Sigmoid colon (tissue), 7 donors: ENCODE results near the gene SLC8A1. TPM values are rescaled to one million over a fixed set of nuclear protein-coding genes. Genes with fewer than 3 reads are reported as not detected.
A peak's percentile ranks its signal among the peaks of the same experiment; 100 is the strongest.

Source experiments
- DNase-seq: peaks from one replicate; pipeline ENCODE4 v3.0.0-alpha.2; 2019
- H3K27ac ChIP-seq, 4 donors: fragments of 200-600 bp; sonication (generic); one replicate each; pipeline ENCODE4 v1.5.1; 2016 to 2019; ENCODE audit warnings: mild to moderate bottlenecking in 1 of 4
- H3K27me3 ChIP-seq, 3 donors: fragments of 200-600 bp; sonication (generic); one replicate each; pipeline ENCODE4 v1.5.1; 2019; ENCODE audit warnings: mild to moderate bottlenecking in 1 of 3
- H3K36me3 ChIP-seq, 4 donors: fragments of 200-600 bp; sonication (generic); one replicate each; pipeline ENCODE4 v1.5.1; 2016 to 2019
- H3K4me1 ChIP-seq, 4 donors: fragments of 200-600 bp; sonication (generic); one replicate each; pipeline ENCODE4 v1.5.1; 2017 to 2019
- H3K4me3 ChIP-seq, 4 donors: fragments of 200-600 bp; sonication (generic); one replicate each; pipeline ENCODE4 v1.5.1; 2017 to 2019; ENCODE audit warnings: mild to moderate bottlenecking in 2 of 4, moderate library complexity in 1 of 4
- H3K9me3 ChIP-seq, 4 donors: fragments of 200-600 bp in 3 of 4; sonication (generic) in 3 of 4; one replicate each; pipeline versions ENCODE4 v1.5.1 to v1.6.1; 2013 to 2019
- CTCF ChIP-seq, 4 experiments: fragments of 450-650 bp in 3 of 4; fragments of 200-600 bp in 1 of 4; IDR thresholded peaks; one replicate each; pipeline ENCODE4 v1.5.1; 2016 to 2019; ENCODE audit warnings: antibody characterized with exemption in 4 of 4, mild to moderate bottlenecking in 3 of 4, moderate library complexity in 2 of 4
- EP300 ChIP-seq, 4 donors: sonication (generic); formaldehyde crosslinking; IDR thresholded peaks; one replicate each; pipeline ENCODE4 v1.6.1; 2017; ENCODE audit warnings: antibody characterized with exemption in 4 of 4
- POLR2A ChIP-seq, 2 donors: fragments of 450-650 bp; IDR thresholded peaks; one replicate each; pipeline ENCODE4 v1.6.1; 2016; ENCODE audit warnings: antibody characterized with exemption in 2 of 2, mild to moderate bottlenecking in 2 of 2, moderate library complexity in 2 of 2
- POLR2AphosphoS5 ChIP-seq, 4 donors: sonication (generic); formaldehyde crosslinking; IDR thresholded peaks; one replicate each; pipeline ENCODE4 v1.6.1; 2017; ENCODE audit warnings: antibody characterized with exemption in 4 of 4
- WGBS, 2 donors: extraction: QIAGEN DNeasy Blood & Tissue Kit; methylation state at CpG; one replicate each; pipeline ENCODE4 v1.1.7; 2013; 5-methylcytosine and 5-hydroxymethylcytosine counted together
- intact Hi-C: fragments of 100-400 bp; cut with DNase I; formaldehyde crosslinking; loops from one replicate; pipeline ENCODE4 v1.15.1; 2023
- polyA plus RNA-seq, 3 donors: library from polyadenylated mRNA; stranded (reverse); fragments of 200-250 nt; gene quantifications; one replicate each; pipeline ENCODE4 v1.2.3, GENCODE V29; 2013
- total RNA-seq, 4 donors: library from RNA; depleted of rRNA; stranded (reverse); fragments of >200 nt; gene quantifications; one replicate each; pipeline ENCODE4 v1.1.0, GENCODE V29; 2016
- donor health status: healthy with polysubstance abuse.
- donor health status: Bipolar disorder and iron deficiency.
- donor health status: healthy.

The SLC8A1 gene
- total and polyA plus RNA-seq, 7 donors = 0.60 to 337 (median 229) TPM

- Histone ChIP-seq H3K9me3 (no peaks in the 10 kb centered on the region), H3K27me3 (no peaks in the 10 kb centered on the region), H3K36me3 (no peaks in the 10 kb centered on the region), H3K4me3 (no peak overlapping the region), H3K4me1 (peaks cover 0 to 40% (median 20%) of the 10 kb centered on the region in 4 donors), H3K27ac (peak overlapping the region in 2 of 4 donors; percentile 16 to 47)
- intact Hi-C loops = no loop called here
- TF ChIP-seq POLR2AphosphoS5 (IDR thresholded peaks at IDR 0.05) (no peak), CTCF (IDR thresholded peaks at IDR 0.05) (no peak), POLR2A (IDR thresholded peaks at IDR 0.05) (no peak), EP300 (IDR thresholded peaks at IDR 0.05) (no peak)
- no peak for DNase-seq
- WGBS, 2 donors = 86 to 92% methylated on average over 3 of the region's 3 CpGs
Observed at GRCh38 chr2:40228310-40228709, 223.6 kb downstream of the SLC8A1 start.

GRCh38 chr2:40227210-40227609 lies 224.7 kb downstream of the SLC8A1 start:
- Histone ChIP-seq H3K4me1 (peaks cover 0 to 40% (median 20%) of the 10 kb centered on the region in 4 donors), H3K9me3 (peaks cover 0 to 5% (median 0%) of the 10 kb centered on the region in 4 donors)

GRCh38 chr2:40226637-40227036 lies 225.3 kb downstream of the SLC8A1 start:
- Histone ChIP-seq H3K9me3 (peaks cover 0 to 6% (median 0%) of the 10 kb centered on the region in 4 donors), H3K27me3 (no peaks in the 10 kb centered on the region), H3K4me1 (peaks cover 0 to 40% (median 20%) of the 10 kb centered on the region in 4 donors), H3K4me3 (no peak overlapping the region), H3K27ac (peak overlapping the region in 3 of 4 donors; percentile 4 to 47 (median 40)), H3K36me3 (no peaks in the 10 kb centered on the region)
- TF ChIP-seq EP300 (IDR thresholded peaks at IDR 0.05) (no peak), CTCF (IDR thresholded peaks at IDR 0.05) (no peak), POLR2A (IDR thresholded peaks at IDR 0.05) (no peak), POLR2AphosphoS5 (IDR thresholded peaks at IDR 0.05) (no peak)
- intact Hi-C loops = no loop called here
- DNase-seq = no peak

More at GRCh38 chr2:40227210-40227609, 224.7 kb downstream of the SLC8A1 start:
- intact Hi-C loops = no loop called here
- Histone ChIP-seq H3K4me3 (no peak overlapping the region), H3K36me3 (no peaks in the 10 kb centered on the region), H3K27ac (peak overlapping the region in 3 of 4 donors; percentile 4 to 47 (median 40)), H3K27me3 (no peaks in the 10 kb centered on the region)
- DNase-seq = no peak
- TF ChIP-seq POLR2A (IDR thresholded peaks at IDR 0.05) (no peak), EP300 (IDR thresholded peaks at IDR 0.05) (no peak), CTCF (IDR thresholded peaks at IDR 0.05) (no peak), POLR2AphosphoS5 (IDR thresholded peaks at IDR 0.05) (no peak)
- WGBS, 2 donors = 81 to 83% methylated on average over 4 of the region's 4 CpGs

GRCh38 chr2:40225670-40226210 lies 226.2 kb downstream of the SLC8A1 start:
- no peak for DNase-seq
- H3K27ac ChIP-seq = peak overlapping the region in 3 of 4 donors; percentile 15 to 47 (median 40)
- no peaks in the 10 kb centered on the region for H3K27me3 ChIP-seq
- no peaks in the 10 kb centered on the region for H3K36me3 ChIP-seq
- peaks cover 0 to 6% (median 0%) of the 10 kb centered on the region in 4 donors for H3K9me3 ChIP-seq
- WGBS, 2 donors = 17 to 38% methylated on average over 2 of the region's 2 CpGs
- no peak overlapping the region for H3K4me3 ChIP-seq
- peaks cover 0 to 44% (median 21%) of the 10 kb centered on the region in 4 donors for H3K4me1 ChIP-seq
- intact Hi-C loops = no loop called here
- no peak for TF ChIP-seq EP300 (IDR thresholded peaks at IDR 0.05)
- no peak for TF ChIP-seq CTCF (IDR thresholded peaks at IDR 0.05)
- no peak for TF ChIP-seq POLR2AphosphoS5 (IDR thresholded peaks at IDR 0.05)
- no peak for TF ChIP-seq POLR2A (IDR thresholded peaks at IDR 0.05)
